Mesenchymal stem cell (in vitro differentiated cells and primary cell): ENCODE data around the gene ATG9A. TPM values are rescaled to one million over a fixed set of nuclear protein-coding genes. Genes with fewer than 3 reads are reported as not detected.

ENCODE experiments used
- DNase-seq: peaks from one replicate; pipeline ENCODE4 v3.0.0-alpha.2; 2013
- H2AFZ ChIP-seq: one replicate; pipeline ENCODE4 v1.6.1; 2013; ENCODE audit warnings: low read depth, mild to moderate bottlenecking, control low read depth, inconsistent platforms, low read length, moderate library complexity
- H2AK5ac ChIP-seq: 2 replicates; pipeline ENCODE4 v1.6.1; 2013; ENCODE audit warnings: low read length, moderate library complexity, mild to moderate bottlenecking, inconsistent platforms; ENCODE audit not compliant: severe bottlenecking
- H2BK120ac ChIP-seq: one replicate; pipeline ENCODE4 v1.6.1; 2013; ENCODE audit warnings: low read depth, mild to moderate bottlenecking, inconsistent platforms, low read length, moderate library complexity
- H2BK12ac ChIP-seq, 2 experiments: one replicate each; pipeline ENCODE4 v1.6.1; 2013; ENCODE audit warnings: inconsistent platforms in 2 of 2, low read length in 2 of 2, mild to moderate bottlenecking in 2 of 2, moderate library complexity in 2 of 2, control low read depth in 1 of 2
- H2BK15ac ChIP-seq: one replicate; pipeline ENCODE4 v1.6.1; 2013; ENCODE audit warnings: mild to moderate bottlenecking, low read depth, inconsistent platforms; ENCODE audit not compliant: poor library complexity, severe bottlenecking
- H2BK5ac ChIP-seq: 2 replicates; pipeline ENCODE4 v1.6.1; 2013; ENCODE audit warnings: low read depth, mild to moderate bottlenecking, low read length, control low read depth, inconsistent platforms; ENCODE audit not compliant: poor library complexity, severe bottlenecking
- H3K14ac ChIP-seq, 2 experiments: one replicate each; pipeline ENCODE4 v1.6.1; 2013; ENCODE audit warnings: inconsistent platforms in 2 of 2, low read length in 2 of 2, control low read depth in 1 of 2, mild to moderate bottlenecking in 1 of 2, moderate library complexity in 1 of 2
- H3K18ac ChIP-seq, 2 experiments: one replicate each; pipeline ENCODE4 v1.6.1; 2013; ENCODE audit warnings: inconsistent platforms in 2 of 2, low read length in 2 of 2, control low read depth in 1 of 2, low read depth in 1 of 2, mild to moderate bottlenecking in 1 of 2
- H3K23ac ChIP-seq, 2 experiments: one replicate each; pipeline ENCODE4 v1.6.1; 2013; ENCODE audit warnings: inconsistent platforms in 2 of 2, low read length in 2 of 2, mild to moderate bottlenecking in 2 of 2, moderate library complexity in 2 of 2, control low read depth in 1 of 2
- H3K27ac ChIP-seq: 2 replicates; pipeline ENCODE4 v1.5.1; 2013; ENCODE audit warnings: mild to moderate bottlenecking, moderate library complexity, low read length, control low read depth, inconsistent platforms; ENCODE audit not compliant: poor library complexity, severe bottlenecking
- H3K27me3 ChIP-seq, 2 experiments: 2 replicates each; pipeline versions ENCODE4 v1.6.1 to v1.7.0; 2013; ENCODE audit warnings: low read length in 2 of 2, mild to moderate bottlenecking in 2 of 2, moderate library complexity in 2 of 2, control low read depth in 1 of 2, inconsistent platforms in 1 of 2; ENCODE audit not compliant: control insufficient read depth in 1 of 2, insufficient read depth in 1 of 2
- H3K36me3 ChIP-seq, 2 experiments: 2 replicates each; pipeline versions ENCODE4 v1.6.1 to v1.7.0; 2013; ENCODE audit warnings: low read length in 2 of 2, control low read depth in 1 of 2, inconsistent platforms in 1 of 2, low read depth in 1 of 2, mild to moderate bottlenecking in 1 of 2; ENCODE audit not compliant: insufficient read depth in 2 of 2, control insufficient read depth in 1 of 2
- H3K4ac ChIP-seq, 2 experiments: one replicate each; pipeline ENCODE4 v1.6.1; 2013; ENCODE audit warnings: inconsistent platforms in 2 of 2, low read length in 2 of 2, mild to moderate bottlenecking in 2 of 2, moderate library complexity in 2 of 2, control low read depth in 1 of 2, low read depth in 1 of 2
- H3K4me1 ChIP-seq: 2 replicates; pipeline ENCODE4 v1.6.1; 2013; ENCODE audit warnings: low read depth, low read length, control low read depth; ENCODE audit not compliant: control insufficient read depth, insufficient read depth
- H3K4me2 ChIP-seq: 2 replicates; pipeline ENCODE4 v1.6.1; 2013; ENCODE audit warnings: low read length, mild to moderate bottlenecking, inconsistent platforms; ENCODE audit not compliant: poor library complexity, severe bottlenecking
- H3K4me3 ChIP-seq, 2 experiments: 2 replicates each; pipeline versions ENCODE4 v1.5.1 to v1.7.0; 2013; ENCODE audit warnings: low read length in 2 of 2, mild to moderate bottlenecking in 2 of 2, control low read depth in 1 of 2, low read depth in 1 of 2; ENCODE audit not compliant: insufficient read depth in 1 of 2
- H3K79me1 ChIP-seq: replicated peaks from 2 replicates; pipeline ENCODE4 v1.6.1; 2013; ENCODE audit warnings: mild to moderate bottlenecking, control low read depth, low read length, inconsistent platforms; ENCODE audit not compliant: poor library complexity, severe bottlenecking
- H3K9ac ChIP-seq: 2 replicates; pipeline ENCODE4 v1.7.0; 2013; ENCODE audit warnings: mild to moderate bottlenecking, low read length, moderate library complexity
- H3K9me3 ChIP-seq: 2 replicates; pipeline ENCODE4 v1.7.0; 2013; ENCODE audit warnings: mild to moderate bottlenecking, low read length; ENCODE audit not compliant: control insufficient read depth
- H4K8ac ChIP-seq: one replicate; pipeline ENCODE4 v1.6.1; 2013; ENCODE audit warnings: inconsistent platforms, mild to moderate bottlenecking, low read length, moderate library complexity
- H4K91ac ChIP-seq: one replicate; pipeline ENCODE4 v1.6.1; 2013; ENCODE audit warnings: mild to moderate bottlenecking, low read length, inconsistent platforms
- WGBS: methylation state at CpG from one replicate; pipeline ENCODE4 v1.1.7; 2013; ENCODE audit warnings: mixed read lengths; 5-methylcytosine and 5-hydroxymethylcytosine counted together
- polyA plus RNA-seq, 2 experiments: library from polyadenylated mRNA; stranded (reverse); fragments of 200-250 nt; gene quantifications; one replicate each; pipeline ENCODE4 v1.2.3, GENCODE V29; 2013

The ATG9A gene, protein sequence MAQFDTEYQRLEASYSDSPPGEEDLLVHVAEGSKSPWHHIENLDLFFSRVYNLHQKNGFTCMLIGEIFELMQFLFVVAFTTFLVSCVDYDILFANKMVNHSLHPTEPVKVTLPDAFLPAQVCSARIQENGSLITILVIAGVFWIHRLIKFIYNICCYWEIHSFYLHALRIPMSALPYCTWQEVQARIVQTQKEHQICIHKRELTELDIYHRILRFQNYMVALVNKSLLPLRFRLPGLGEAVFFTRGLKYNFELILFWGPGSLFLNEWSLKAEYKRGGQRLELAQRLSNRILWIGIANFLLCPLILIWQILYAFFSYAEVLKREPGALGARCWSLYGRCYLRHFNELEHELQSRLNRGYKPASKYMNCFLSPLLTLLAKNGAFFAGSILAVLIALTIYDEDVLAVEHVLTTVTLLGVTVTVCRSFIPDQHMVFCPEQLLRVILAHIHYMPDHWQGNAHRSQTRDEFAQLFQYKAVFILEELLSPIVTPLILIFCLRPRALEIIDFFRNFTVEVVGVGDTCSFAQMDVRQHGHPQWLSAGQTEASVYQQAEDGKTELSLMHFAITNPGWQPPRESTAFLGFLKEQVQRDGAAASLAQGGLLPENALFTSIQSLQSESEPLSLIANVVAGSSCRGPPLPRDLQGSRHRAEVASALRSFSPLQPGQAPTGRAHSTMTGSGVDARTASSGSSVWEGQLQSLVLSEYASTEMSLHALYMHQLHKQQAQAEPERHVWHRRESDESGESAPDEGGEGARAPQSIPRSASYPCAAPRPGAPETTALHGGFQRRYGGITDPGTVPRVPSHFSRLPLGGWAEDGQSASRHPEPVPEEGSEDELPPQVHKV
- 36.0 TPM for polyA plus RNA-seq (2013, experiment 1 of 2)
- polyA plus RNA-seq (2013, experiment 2 of 2) = 35.1 TPM

DNA sequence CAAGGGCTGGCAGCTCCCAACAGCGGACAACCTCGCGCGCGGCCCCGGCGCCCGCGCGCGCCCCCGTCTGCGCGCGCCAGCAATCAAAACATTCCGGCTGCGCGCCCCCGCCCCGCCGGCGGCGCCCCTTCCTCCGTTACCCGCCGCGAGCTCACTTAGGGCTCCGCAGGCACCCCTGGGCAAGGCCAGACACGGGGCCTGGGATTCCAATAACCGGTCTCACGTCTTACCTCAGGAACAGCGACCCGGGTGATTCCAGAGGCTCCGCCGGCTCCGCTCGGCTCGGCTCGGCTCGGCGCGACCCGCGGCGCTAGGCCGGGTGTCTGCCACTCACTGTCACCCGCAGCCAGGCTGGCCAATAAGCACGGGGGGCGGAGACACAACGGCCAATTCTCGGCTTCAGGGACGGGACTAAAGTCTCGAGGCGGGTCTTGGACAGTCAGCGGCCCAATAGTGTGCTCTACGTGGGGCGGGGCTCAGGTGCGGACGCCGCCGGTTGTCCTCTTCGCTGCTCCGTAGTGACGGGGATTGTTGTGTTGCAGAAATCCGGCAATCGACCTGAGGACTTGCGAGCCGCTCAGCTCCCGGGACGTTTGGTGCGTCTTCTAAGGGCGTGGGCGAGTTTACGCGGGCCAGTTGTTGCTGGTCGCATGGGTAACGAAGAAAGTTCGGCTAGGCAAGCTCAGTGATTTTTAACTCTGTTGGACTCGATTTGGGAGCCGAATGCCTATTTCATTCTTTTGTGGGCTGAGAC lies at the start of gene ATG9A, which contains the start of gene ANKZF1:
TSS of gene ATG9A (minus strand) at position 332 of the 754 bp plus-strand sequence. CDS start 1,612 bp downstream, outside the sequence.
TSS of gene ANKZF1 (plus strand) at position 502 of the 754 bp plus-strand sequence. CDS start 452 bp downstream, outside the sequence.
- WGBS = under 1% methylated on average over 80 of the region's 80 CpGs
- Histone ChIP-seq H3K18ac (peak within 1 kb of the TSS; percentile 61 to 79), H3K4me2 (peak within 1 kb of the TSS; percentile 98)

DNA sequence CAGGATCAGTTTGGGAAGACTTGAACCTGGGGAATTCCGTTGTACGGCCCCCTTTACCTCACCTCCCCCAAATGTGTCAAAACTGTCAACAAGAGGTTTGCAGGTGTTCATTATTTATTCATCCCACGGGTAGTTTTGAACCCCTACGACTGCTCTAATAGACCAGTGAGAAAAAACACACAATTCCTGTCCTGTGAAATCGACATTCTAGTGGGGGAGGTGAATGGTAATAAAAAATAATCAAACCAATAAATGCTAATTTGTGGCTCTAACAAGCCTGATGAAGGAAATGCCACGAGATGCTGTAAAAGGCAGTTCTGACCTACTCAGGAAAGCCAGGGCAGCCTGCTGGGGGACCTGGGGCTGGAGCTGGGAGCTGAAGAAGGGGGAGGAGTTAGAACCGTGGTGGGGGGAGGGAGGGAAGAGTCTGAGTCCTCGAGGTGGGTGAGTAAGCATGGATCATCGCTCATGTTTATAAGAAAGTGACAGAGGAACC lies 49.3 kb upstream of the ATG9A start:
- no peak overlapping the region for H2AFZ ChIP-seq
- H3K27ac ChIP-seq = peak overlapping the region; percentile 83
- no peak overlapping the region for H2BK15ac ChIP-seq
- WGBS = 2% methylated on average over 6 of the region's 9 CpGs
- H3K9ac ChIP-seq = peak overlapping the region; percentile 97
- H3K4me1 ChIP-seq = peaks cover 38% of the 10 kb centered on the region
- peak overlapping the region; percentile 75 to 82 for H2BK12ac ChIP-seq
- H2BK120ac ChIP-seq = peak overlapping the region; percentile 29
- H4K8ac ChIP-seq = no peak overlapping the region
- no peak overlapping the region for H3K4ac ChIP-seq
- H3K18ac ChIP-seq = peak overlapping the region; percentile 30 to 31
- H3K27me3 ChIP-seq = no peaks in the 10 kb centered on the region
- H4K91ac ChIP-seq = peak overlapping the region; percentile 2
- no peak for DNase-seq
- H3K14ac ChIP-seq = no peak overlapping the region
- H3K9me3 ChIP-seq = no peaks in the 10 kb centered on the region
- H2BK5ac ChIP-seq = no peak overlapping the region
- H3K4me2 ChIP-seq = peak overlapping the region; percentile 56
- peak overlapping the region in 1 of 2 experiments; percentile 31 for H3K4me3 ChIP-seq
- no peak overlapping the region for H3K23ac ChIP-seq
- H3K36me3 ChIP-seq = peaks cover 30 to 35% of the 10 kb centered on the region in 2 experiments
- H2AK5ac ChIP-seq = peak overlapping the region; percentile 1
- H3K79me1 ChIP-seq = peaks cover 13% of the 10 kb centered on the region

More for the DNA sequence above, at the start of gene ATG9A, which contains the start of gene ANKZF1:
- Histone ChIP-seq H3K27ac (peak within 1 kb of the TSS; percentile 88), H4K8ac (peak within 1 kb of the TSS; percentile 91), H3K14ac (peak within 1 kb of the TSS in 1 of 2 experiments; percentile 99), H2BK5ac (peak within 1 kb of the TSS; percentile 67), H2BK15ac (peak within 1 kb of the TSS; percentile 68), H3K23ac (peak within 1 kb of the TSS in 1 of 2 experiments; percentile 90), H2AK5ac (no peak within 1 kb of the TSS), H3K4ac (peak within 1 kb of the TSS; percentile 0 to 93), H3K79me1 (peaks cover 48% of the 10 kb centered on the region), H3K27me3 (no peaks in the 10 kb centered on the region), H3K9me3 (no peaks in the 10 kb centered on the region), H2BK12ac (peak within 1 kb of the TSS in 1 of 2 experiments; percentile 75), H2AFZ (peak within 1 kb of the TSS; percentile 81), H3K9ac (peak within 1 kb of the TSS; percentile 96), H3K36me3 (peaks cover 37 to 54% of the 10 kb centered on the region in 2 experiments), H4K91ac (peak within 1 kb of the TSS; percentile 84), H3K4me3 (peak within 1 kb of the TSS; percentile 83 to 94), H3K4me1 (peaks cover 12% of the 10 kb centered on the region), H2BK120ac (peak within 1 kb of the TSS; percentile 83)
- DNase-seq = peak; percentile 99

DNA sequence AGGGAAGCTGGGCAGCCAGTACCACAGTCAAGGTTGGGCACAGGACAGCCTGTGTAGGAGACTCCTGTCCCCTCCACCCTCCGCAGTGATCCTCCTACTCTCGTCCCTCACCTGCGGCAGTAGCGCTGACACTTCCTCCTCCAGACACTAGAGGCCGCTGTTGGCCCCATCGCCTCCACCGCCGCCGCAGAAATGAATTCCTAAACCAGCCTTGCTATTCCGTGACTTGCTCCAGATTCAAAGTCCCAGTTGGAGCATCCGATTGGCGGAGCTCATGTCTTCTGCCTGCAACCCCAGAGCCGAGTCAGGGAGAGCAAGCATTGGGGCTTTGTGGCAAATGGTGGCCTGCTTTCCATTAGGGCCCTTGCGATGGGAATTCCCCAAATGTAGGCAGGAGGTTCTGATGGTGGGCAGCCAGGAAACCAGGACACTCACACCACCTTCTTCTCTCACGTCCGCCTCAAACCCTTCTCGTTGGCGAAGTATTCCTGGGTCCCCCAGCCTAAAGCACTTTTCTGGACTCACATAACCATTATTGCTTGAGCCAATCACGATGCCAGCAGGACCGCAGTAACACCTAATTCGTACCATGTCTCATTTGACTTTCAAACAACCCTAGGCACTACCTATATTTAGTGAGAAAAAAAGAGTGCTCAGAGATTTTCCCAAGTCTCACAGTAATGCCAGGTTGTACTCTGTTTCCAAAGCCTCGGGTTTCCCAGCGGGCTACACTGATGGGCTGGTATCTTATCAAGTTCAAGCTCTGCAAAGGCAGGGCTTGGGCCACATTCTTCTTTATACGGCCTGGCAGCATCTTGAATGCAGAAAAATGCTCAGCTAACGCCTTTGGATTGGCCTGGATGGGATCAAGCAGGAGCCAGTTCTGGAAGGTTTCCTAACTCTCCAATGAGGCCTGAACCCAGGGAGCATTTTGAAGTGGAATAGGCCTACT lies 48.5 kb upstream of the ATG9A start:
- Histone ChIP-seq H2AFZ (peak overlapping the region; percentile 66), H3K18ac (peak overlapping the region; percentile 30 to 31), H3K4ac (peak overlapping the region in 1 of 2 experiments; percentile 3), H3K36me3 (peaks cover 23 to 28% of the 10 kb centered on the region in 2 experiments), H3K27me3 (no peaks in the 10 kb centered on the region), H2BK120ac (no peak overlapping the region), H2BK5ac (no peak overlapping the region), H4K8ac (peak overlapping the region; percentile 66), H3K27ac (peak overlapping the region; percentile 83), H3K4me3 (peak overlapping the region in 1 of 2 experiments; percentile 31), H3K14ac (no peak overlapping the region), H2BK12ac (peak overlapping the region; percentile 82 to 87), H4K91ac (peak overlapping the region; percentile 63), H3K9me3 (no peaks in the 10 kb centered on the region), H2AK5ac (peak overlapping the region; percentile 1), H3K9ac (peak overlapping the region; percentile 97), H2BK15ac (no peak overlapping the region), H3K79me1 (peaks cover 13% of the 10 kb centered on the region), H3K4me2 (peak overlapping the region; percentile 56), H3K4me1 (peaks cover 36% of the 10 kb centered on the region), H3K23ac (no peak overlapping the region)
- DNase-seq = peak; percentile 91
- 36% methylated on average over 25 of the region's 25 CpGs for WGBS
